Left hindlimb (tissue), 1 donor: ENCODE results near the gene UST.

Source experiments
- DNase-seq: peaks from one replicate; pipeline ENCODE4 v3.0.0-alpha.2; 2018

Gene UST

GRCh38 chr6:148746363-148747144, at the start of gene UST:
Gene UST, plus strand, starts transcription at chr6:148747030. Its CDS starts 401 bp downstream, at chr6:148747431.
- DNase-seq, result peak; percentile 97

GRCh38 chr6:148697895-148698440, 48.9 kb upstream of the UST start:
- DNase-seq, result no peak

- no peak for DNase-seq
These were observed 48.1 kb upstream of the UST start for GRCh38 chr6:148698671-148699180.

- no peak for DNase-seq
These were observed 46.6 kb upstream of the UST start for GRCh38 chr6:148700047-148700715.

- no peak for DNase-seq
These were observed 46.0 kb upstream of the UST start for GRCh38 chr6:148700741-148701311.

- DNase-seq, result no peak
These were observed 45.5 kb upstream of the UST start for GRCh38 chr6:148701375-148701774.

- DNase-seq, result no peak
These were observed 42.9 kb upstream of the UST start for GRCh38 chr6:148703900-148704299.

GRCh38 chr6:148704400-148705246, 42.2 kb upstream of the UST start:
- no peak for DNase-seq

GRCh38 chr6:148708707-148709106, 38.1 kb upstream of the UST start:
- DNase-seq, result no peak

GRCh38 chr6:148709577-148709976, 37.3 kb upstream of the UST start:
- no peak for DNase-seq

- DNase-seq, result no peak
These were observed 34.8 kb upstream of the UST start for GRCh38 chr6:148711833-148712654.

GRCh38 chr6:148713033-148713738, 33.6 kb upstream of the UST start:
- DNase-seq, result no peak

GRCh38 chr6:148713921-148714320, 32.9 kb upstream of the UST start:
- no peak for DNase-seq

- no peak for DNase-seq
These were observed 30.0 kb upstream of the UST start for GRCh38 chr6:148716811-148717210.

GRCh38 chr6:148720406-148720805, 26.4 kb upstream of the UST start:
- DNase-seq, result peak; percentile 66

GRCh38 chr6:148720897-148721296, 25.9 kb upstream of the UST start:
- DNase-seq, result no peak

- DNase-seq, result no peak
These were observed 23.3 kb upstream of the UST start for GRCh38 chr6:148723484-148723883.

GRCh38 chr6:148724428-148724827, 22.4 kb upstream of the UST start:
- no peak for DNase-seq

GRCh38 chr6:148727104-148727503, 19.7 kb upstream of the UST start:
- DNase-seq, result no peak

GRCh38 chr6:148735989-148736388, 10.8 kb upstream of the UST start:
- DNase-seq, result no peak
